Effector memory CD8-positive, alpha-beta T cell (primary cell): ENCODE results near the gene STING1.
"Not testable (repeated sequence)": the region's sequence is repeated elsewhere in the genome, so short reads cannot be mapped to it uniquely, and the experiment has no call there.

Experiments
- ATAC-seq: fragments of 150-1000 bp; cut with Tn5 transposase; replicated peaks from 2 replicates; pipeline ENCODE4 v1.10.0; 2021; ENCODE audit warnings: mild to moderate bottlenecking, moderate library complexity
- DNase-seq, 3 experiments: peaks; one replicate each; pipeline ENCODE4 v3.0.0; 2021
- H3K27ac Mint-ChIP-seq, 2 donors: one replicate each; pipeline ENCODE4 v1.8.0; 2022; ENCODE audit warnings: mild to moderate bottlenecking in 2 of 2, mixed read lengths in 2 of 2, moderate library complexity in 2 of 2
- H3K27me3 Mint-ChIP-seq, 2 donors: one replicate each; pipeline ENCODE4 v1.8.0; 2022; ENCODE audit warnings: mixed read lengths in 2 of 2
- H3K36me3 Mint-ChIP-seq: one replicate; pipeline ENCODE4 v1.8.0; 2022; ENCODE audit warnings: mild to moderate bottlenecking, moderate library complexity, mixed read lengths; ENCODE audit not compliant: insufficient read depth
- H3K4me1 Mint-ChIP-seq, 2 donors: one replicate each; pipeline ENCODE4 v1.8.0; 2022; ENCODE audit warnings: low read depth in 2 of 2, mixed read lengths in 2 of 2
- H3K4me3 Mint-ChIP-seq, 2 donors: one replicate each; pipeline ENCODE4 v1.8.0; 2022; ENCODE audit warnings: mild to moderate bottlenecking in 2 of 2, mixed read lengths in 2 of 2, moderate library complexity in 2 of 2
- H3K9me3 Mint-ChIP-seq, 2 donors: one replicate each; pipeline ENCODE4 v1.8.0; 2022; ENCODE audit warnings: mixed read lengths in 2 of 2

STING1 gene

DNA sequence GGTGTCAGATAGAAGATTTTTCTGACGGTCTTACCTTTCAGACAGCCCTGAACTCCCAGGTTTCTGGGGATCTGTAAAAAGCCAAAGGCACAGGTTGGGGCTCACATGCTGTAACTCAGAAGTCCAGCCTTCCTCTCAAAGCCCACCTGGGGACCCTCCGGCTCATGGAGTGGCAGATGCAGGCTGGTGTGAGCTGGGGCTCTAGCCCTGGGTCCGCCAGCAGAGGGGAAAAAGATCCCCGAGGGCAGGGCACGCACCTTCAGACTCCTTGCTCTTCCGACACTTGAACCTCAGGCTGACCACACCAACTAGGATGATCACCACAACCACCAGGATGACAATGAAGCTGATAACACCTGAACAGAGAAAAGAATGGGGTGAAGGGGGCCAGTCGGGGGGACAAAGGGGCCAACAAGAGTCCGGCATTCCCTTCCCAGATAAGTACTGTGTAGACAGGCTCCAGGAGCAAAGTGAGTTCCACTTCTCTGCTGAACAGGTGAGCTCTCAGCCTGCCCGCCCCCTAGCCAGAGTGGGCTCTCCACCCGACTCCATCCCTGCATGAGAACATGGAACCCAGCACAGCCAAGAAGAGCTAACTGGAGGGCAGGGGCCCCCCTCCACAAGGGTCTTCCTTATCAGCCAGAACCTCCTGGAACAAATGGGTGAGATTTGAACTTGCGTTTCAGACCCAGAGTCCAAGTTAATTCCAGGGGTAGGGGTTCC is 27.8 kb downstream of the STING1 start:
- DNase-seq (no peak), ATAC-seq (no peak)
- Mint-ChIP-seq H3K4me1 (peaks cover 45 to 50% of the 10 kb centered on the region in 2 donors), H3K36me3 (peaks cover 21% of the 10 kb centered on the region), H3K27me3 (no peaks in the 10 kb centered on the region), H3K9me3 (no peaks in the 10 kb centered on the region), H3K27ac (peak overlapping the region; percentile 72 to 84), H3K4me3 (peak overlapping the region in 1 of 2 donors; percentile 3)

DNA sequence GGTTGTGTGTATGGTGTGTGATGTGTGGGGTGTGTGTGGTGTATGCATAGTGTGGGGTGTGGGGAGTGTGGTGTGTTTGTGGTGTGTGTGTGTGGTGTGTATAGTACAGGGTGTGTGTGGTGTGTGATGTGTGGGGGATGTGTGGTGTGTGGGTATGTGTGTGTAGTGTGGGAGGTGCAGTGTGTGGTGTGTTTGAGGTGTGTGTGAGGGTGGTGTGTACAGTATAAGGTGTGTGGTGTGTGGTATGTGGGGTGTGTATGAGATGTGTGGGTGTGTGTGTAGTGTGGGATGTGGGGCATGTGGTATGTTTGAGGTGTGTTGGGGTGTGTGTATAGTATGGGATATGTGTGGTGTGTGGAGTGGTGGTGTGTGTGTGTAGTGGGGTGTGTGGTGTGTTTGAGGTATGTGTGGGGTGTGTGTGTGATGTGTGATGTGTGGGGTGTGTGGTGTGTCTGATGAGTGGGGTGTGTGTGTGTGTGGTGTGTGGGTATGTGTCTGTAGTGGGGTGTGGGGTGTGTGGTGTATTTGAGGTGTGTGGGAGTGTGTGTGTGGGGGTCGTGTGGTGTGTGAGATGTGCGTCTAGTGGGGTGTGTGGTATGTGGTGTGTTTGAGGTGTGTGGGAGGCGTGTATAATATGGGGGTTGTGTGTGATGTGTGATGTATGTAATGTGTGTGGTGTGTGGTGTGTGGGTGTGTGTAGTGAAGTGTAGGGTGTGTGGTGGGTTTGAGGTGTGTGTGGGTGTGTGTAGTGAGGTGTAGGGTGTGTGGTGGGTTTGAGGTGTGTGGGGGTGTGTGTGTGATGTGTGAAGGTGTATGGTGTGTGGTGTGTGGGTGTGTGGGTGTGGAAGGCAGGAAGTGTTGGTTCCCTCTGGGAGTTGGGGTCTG is 28.6 kb downstream of the STING1 start:
- ATAC-seq = peak; percentile 56
- Mint-ChIP-seq H3K4me3 (peak overlapping the region in 1 of 2 donors; percentile 3), H3K4me1 (peaks cover 37 to 45% of the 10 kb centered on the region in 2 donors), H3K9me3 (no peaks in the 10 kb centered on the region), H3K27me3 (no peaks in the 10 kb centered on the region), H3K36me3 (peaks cover 21% of the 10 kb centered on the region), H3K27ac (peak overlapping the region; percentile 72 to 84)
- peak; percentile 51 to 59 (median 53) for DNase-seq

DNA sequence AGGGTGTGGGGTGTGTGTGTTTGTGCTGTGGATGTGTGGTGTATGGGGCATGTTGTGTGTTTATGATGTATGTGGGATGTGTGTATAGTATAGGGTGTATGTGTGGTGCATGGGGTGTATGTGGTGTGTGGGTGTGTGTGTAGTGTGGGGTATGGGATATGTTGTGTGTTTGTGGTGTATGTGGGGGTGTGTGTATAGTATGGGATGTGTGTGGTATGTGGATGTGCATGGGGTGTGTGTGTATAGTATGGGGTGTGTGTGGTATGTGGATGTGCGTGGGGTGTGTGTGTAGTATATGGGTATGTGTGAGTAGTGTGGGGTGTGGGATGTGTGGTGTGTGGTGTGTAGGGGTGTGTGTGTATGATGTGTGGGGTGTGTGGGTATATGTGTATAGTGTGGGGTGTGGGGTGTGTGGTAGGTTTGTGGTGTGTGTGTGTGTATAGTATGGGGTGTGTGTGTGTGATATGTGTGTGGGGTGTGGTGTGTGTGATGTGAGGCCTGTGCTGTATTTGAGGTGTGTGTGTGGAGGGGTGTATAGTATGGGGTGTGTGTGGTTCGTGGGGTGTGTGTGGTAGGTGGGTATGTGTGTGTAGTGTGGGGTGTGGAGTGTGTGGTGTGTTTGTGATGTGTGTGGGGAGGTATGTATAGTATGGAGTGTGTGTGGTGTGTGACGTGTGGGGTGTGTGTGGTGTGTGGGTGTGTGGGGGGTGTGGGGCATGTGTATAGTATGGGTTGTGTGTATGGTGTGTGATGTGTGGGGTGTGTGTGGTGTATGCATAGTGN is 30.5 kb downstream of the STING1 start:
- ATAC-seq = no peak
- peaks cover 21% of the 10 kb centered on the region for H3K36me3 Mint-ChIP-seq
- H3K27ac Mint-ChIP-seq = no peak overlapping the region
- no peak overlapping the region for H3K4me3 Mint-ChIP-seq
- H3K4me1 Mint-ChIP-seq = peaks cover 32 to 44% of the 10 kb centered on the region in 2 donors
- no peak for DNase-seq
- no peaks in the 10 kb centered on the region for H3K9me3 Mint-ChIP-seq
- H3K27me3 Mint-ChIP-seq = no peaks in the 10 kb centered on the region

DNA sequence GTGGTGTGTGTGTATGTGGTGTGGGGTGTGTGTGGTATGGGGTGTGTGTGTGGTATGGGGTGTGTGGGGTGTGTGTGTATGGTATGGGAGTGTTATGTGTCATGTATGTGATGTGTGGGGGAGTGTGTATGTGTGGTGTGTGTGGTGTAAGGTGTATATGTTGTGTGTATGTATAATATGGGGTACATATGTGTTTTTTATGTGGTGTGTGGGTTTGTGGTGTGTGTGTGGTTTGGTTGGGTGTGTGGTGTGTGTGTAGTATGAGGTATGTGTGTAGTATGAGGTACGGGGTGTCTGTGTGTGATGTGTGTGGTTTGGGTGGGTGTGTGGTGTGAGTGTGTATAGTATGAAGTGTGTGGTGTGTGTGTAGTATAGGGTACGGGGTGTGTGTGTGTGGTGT is 31.4 kb downstream of the STING1 start:
- Mint-ChIP-seq H3K4me3 (no peak overlapping the region), H3K9me3 (no peaks in the 10 kb centered on the region), H3K27me3 (no peaks in the 10 kb centered on the region), H3K4me1 (peaks cover 32 to 43% of the 10 kb centered on the region in 2 donors), H3K36me3 (peaks cover 21% of the 10 kb centered on the region), H3K27ac (no peak overlapping the region)
- ATAC-seq (no peak), DNase-seq (no peak)

DNA sequence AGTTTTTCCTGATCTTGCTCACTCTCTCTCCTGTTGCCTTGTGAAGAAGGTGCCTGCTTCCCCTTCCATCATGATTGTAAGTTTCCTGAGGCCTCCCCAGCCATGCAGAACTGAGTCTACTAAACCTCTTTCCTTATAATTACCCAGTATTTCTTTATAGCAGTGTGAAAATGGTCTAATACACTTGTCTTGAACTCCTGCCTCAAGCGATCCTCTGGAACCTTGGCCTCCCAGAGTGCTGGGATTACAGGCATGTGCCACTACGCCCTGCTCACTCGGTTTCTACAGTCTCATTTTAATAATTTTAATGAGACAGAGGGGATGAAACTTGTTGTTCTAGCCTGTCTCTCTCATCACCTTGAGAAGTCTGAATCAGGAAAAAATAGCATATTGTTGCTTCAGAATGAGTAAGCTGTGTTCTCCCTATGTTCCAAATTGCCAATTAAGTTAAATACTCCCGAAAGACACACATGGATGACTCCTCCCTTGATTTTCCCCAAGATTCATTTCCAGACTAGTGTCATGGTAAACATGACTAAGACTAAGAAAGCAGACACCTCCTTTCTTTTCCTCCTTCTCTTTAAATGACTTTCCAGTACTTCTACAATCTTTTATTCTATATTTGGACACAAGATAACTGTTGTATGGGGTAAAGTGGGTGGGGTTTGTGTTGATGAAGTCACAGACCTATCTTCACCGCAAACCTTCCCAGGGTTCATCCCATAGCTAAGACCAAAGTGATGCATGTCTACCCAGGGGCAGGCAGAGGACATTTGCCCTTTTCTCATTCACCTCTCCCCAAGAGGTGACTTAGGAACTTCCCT is 35.4 kb downstream of the STING1 start:
- Mint-ChIP-seq H3K36me3 (no peaks in the 10 kb centered on the region), H3K27me3 (no peaks in the 10 kb centered on the region), H3K9me3 (no peaks in the 10 kb centered on the region), H3K4me3 (no peak overlapping the region), H3K4me1 (peaks cover 22 to 36% of the 10 kb centered on the region in 2 donors), H3K27ac (peak overlapping the region in 1 of 2 donors; percentile 51)
- DNase-seq (no peak), ATAC-seq (no peak)

DNA sequence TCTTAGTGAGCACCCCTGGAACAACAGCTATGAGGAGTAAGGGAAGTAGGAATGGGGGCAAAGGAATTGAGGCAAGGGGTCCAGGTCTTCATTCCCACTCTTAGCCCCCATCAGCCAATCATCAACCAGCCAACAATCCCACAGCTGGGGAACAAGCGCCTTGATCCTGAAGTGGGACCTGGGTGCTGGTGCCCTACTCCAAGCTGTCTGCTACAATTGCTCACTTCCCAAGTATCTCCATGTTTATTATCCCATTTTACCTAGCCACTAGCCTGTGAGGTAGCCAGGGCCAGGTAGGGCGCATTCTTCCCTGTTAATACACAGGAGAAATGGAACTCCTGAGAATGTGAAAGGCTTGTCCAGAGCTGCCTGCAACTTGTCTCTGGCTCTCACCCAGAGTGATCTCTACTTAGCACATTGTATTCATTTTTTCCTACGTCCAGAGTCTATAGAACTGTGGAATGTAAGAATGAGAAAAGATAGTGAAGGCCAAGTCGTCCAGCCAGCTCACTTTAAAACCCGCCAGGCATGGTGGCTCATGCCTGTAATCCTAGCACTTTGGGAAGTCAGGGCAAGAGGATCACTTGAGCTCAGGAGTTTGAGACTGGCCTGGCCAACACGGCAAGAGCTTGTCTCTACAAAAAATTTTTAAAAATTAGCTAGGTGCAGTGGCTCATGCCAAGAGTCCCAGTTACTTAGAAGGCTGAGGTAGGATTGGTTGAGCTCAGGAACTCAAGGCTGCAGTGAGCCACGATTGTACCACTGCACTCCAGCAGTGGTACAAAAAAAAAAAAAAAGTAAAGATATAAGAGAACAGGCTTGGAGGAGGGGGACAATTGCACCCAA is 37.0 kb downstream of the STING1 start:
- no peaks in the 10 kb centered on the region for H3K27me3 Mint-ChIP-seq
- peak overlapping the region in 1 of 2 donors; percentile 19 for H3K27ac Mint-ChIP-seq
- DNase-seq = no peak
- ATAC-seq = no peak
- H3K4me3 Mint-ChIP-seq = no peak overlapping the region
- H3K4me1 Mint-ChIP-seq = peaks cover 22 to 36% of the 10 kb centered on the region in 2 donors
- no peaks in the 10 kb centered on the region for H3K36me3 Mint-ChIP-seq
- H3K9me3 Mint-ChIP-seq = no peaks in the 10 kb centered on the region

DNA sequence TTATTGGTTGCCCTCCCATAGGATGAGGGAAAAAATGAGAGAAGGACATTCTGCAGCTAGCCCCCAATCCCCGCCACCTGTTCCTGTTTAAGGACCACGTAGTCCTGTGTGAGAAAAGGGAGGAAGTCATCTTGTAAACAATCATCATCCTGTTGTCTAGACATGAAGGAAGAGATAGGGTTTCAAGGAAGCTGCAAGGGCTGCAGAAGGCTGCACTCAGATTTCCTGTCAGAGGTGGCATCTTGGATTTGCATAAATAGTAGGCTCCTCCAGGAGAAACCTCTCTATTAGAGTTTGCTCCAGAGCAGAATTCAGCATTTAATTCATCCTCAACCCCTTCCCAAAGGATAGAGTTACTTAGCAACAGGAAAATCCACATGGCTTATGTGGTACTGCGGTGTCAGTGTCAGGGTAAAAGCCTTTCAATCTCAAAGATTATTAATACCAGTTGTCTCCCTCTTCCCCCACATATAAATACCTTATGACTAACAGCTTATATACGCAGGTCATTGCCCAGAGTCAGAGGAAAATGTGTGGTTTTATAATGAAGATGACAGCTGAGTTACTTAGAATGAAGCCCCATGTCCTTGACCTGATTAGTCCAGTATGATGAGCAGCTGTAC is 38.6 kb downstream of the STING1 start:
- Mint-ChIP-seq H3K4me3 (no peak overlapping the region), H3K9me3 (no peaks in the 10 kb centered on the region), H3K27ac (peak overlapping the region; percentile 44 to 55), H3K27me3 (no peaks in the 10 kb centered on the region), H3K4me1 (peaks cover 30 to 44% of the 10 kb centered on the region in 2 donors), H3K36me3 (peaks cover 6% of the 10 kb centered on the region)
- peak; percentile 20 for ATAC-seq
- DNase-seq = no peak

DNA sequence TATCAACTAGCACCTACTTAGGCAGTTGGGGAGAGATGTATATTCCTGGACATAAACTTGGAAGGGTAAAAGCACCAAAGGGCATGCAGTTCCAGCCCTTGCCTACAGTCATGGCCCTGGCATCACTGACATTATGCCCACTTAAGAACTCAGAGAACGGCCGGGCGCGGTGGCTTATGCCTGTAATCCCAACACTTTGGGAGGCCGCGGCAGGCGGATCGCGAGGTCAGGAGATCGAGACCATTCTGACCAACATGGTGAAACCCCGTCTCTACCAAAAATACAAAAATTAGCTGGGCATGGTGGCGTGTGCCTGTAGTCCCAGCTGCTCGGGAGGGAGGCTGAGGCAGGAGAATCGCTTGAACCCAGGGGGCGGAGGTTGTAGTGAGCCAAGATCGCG is 42.1 kb downstream of the STING1 start:
- H3K4me1 Mint-ChIP-seq = peaks cover 26 to 29% of the 10 kb centered on the region in 2 donors
- H3K36me3 Mint-ChIP-seq, DNase-seq, H3K4me3 Mint-ChIP-seq, H3K27me3 Mint-ChIP-seq, H3K9me3 Mint-ChIP-seq, ATAC-seq: not testable (repeated sequence)
- H3K27ac Mint-ChIP-seq = peak overlapping the region in 1 of 2 donors; percentile 100

DNA sequence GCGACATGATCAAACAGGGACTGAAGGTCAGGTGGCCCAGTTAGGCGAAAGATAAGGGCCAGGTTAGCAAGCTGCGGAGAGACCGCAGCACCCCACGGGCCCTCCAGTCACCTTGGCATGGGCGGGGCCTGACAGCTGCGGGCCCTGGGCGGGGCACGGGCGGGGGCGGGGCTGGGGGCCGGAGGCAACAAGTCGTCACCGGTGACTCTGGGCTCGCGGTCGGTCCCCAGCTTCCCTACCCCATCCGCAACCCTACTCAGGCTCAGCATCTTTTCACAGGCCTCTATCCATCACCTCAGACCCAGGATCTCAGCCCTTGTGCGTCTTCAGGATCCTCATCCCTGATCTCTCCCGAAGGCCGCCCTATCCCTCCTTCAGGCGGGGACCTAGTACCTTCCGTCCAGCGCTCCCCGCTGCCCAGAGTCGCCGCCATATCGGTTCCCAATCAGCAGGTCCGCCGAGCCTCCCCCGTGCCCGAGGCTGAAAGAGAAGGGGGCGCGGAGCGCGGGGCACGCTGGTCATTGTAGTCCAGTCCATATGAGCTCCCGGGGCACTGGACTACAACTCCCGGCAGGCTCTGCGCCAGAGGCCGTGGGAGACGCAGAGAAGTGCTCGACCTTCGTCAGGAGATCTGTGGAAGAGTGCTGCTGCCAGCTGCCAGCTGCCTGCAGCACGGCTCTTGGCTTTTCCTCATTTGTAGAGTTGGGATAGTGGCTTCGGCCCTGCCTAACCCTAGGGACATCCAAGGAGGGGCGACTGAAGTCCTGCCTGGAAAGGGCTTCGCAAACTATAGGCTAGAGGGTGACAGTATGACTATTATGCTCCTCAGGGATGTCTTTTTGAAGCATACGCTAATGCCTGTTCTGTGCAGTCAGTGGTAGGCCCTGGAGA is 43.3 kb downstream of the STING1 start, which contains the start of gene DNAJC18:
Gene DNAJC18 (minus strand): TSS at position 513 of the 891 bp plus-strand sequence. CDS start 80 bp downstream, at position 433.
- H3K4me3 Mint-ChIP-seq = peak within 1 kb of the TSS; percentile 97 to 99
- peak; percentile 88 for ATAC-seq
- peaks cover 26 to 29% of the 10 kb centered on the region in 2 donors for H3K4me1 Mint-ChIP-seq
- no peaks in the 10 kb centered on the region for H3K9me3 Mint-ChIP-seq
- H3K36me3 Mint-ChIP-seq = peaks cover 8% of the 10 kb centered on the region
- peak within 1 kb of the TSS; percentile 98 to 100 for H3K27ac Mint-ChIP-seq
- DNase-seq = peak; percentile 80 to 84 (median 83)
- H3K27me3 Mint-ChIP-seq = no peaks in the 10 kb centered on the region

DNA sequence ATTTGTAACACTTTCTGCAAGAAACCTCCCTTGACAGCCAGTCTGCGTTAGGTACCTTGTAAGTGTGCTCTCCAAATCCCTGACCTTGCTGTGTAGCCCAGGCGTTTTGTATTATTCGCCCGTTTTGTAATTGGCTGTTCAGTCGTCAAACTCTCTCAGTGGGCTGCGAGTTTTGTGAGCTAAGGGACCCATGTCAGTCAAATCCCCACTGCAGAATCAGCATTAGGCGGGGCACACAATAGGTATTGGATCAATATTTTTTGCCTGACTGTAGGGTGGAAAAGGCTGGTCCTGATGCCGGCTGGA is 43.9 kb downstream of the STING1 start:
- peak overlapping the region; percentile 97 to 99 for H3K4me3 Mint-ChIP-seq
- H3K9me3 Mint-ChIP-seq = no peaks in the 10 kb centered on the region
- no peaks in the 10 kb centered on the region for H3K27me3 Mint-ChIP-seq
- H3K36me3 Mint-ChIP-seq = peaks cover 8% of the 10 kb centered on the region
- peaks cover 23 to 24% of the 10 kb centered on the region in 2 donors for H3K4me1 Mint-ChIP-seq
- H3K27ac Mint-ChIP-seq = peak overlapping the region; percentile 98 to 100
- no peak for DNase-seq
- ATAC-seq = no peak

DNA sequence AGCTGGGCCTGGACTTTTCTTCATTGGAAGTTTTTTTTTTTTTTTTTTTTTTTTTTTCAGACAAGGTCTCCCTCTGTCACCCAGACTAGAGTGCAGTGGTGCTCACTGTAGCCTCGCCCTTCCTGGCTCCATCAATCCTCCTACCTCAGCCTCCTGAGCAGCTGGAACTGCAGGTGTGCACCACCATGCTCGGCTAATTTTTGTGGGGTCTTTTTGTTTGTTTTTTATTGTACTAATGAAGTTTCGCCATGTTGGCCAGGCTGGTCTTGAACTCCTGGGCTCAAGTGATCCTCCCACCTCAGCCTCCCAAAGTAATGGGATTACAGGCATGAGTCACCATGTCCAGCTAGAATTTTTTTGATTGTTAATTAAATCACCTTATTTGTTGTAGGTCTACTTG is 46.9 kb downstream of the STING1 start:
- Mint-ChIP-seq H3K4me1 (peaks cover 16 to 19% of the 10 kb centered on the region in 2 donors), H3K9me3 (no peaks in the 10 kb centered on the region), H3K27ac (no peak overlapping the region), H3K27me3 (no peaks in the 10 kb centered on the region), H3K4me3 (no peak overlapping the region), H3K36me3 (peaks cover 17% of the 10 kb centered on the region)
- ATAC-seq (no peak), DNase-seq (no peak)
